WTC11 (cell line): ENCODE measurements around the gene MT1M. TPM values are rescaled to one million over a fixed set of nuclear protein-coding genes. Genes with fewer than 3 reads are reported as not detected.

Experiments used
- ATAC-seq: fragments of 200-7000 bp; cut with Tn5 transposase; 2 replicates; pipeline ENCODE4 v1.10.0; 2021; ENCODE audit warnings: mild to moderate bottlenecking, moderate library complexity
- CTCF ChIA-PET: fragments of 300-600 bp; sonication (Branson Sonifier 250); formaldehyde crosslinking; loops from one replicate; lab custom pipeline; 2021; ENCODE audit warnings: antibody characterized with exemption; lab: Charles Lee
- POLR2A ChIA-PET: fragments of 350-600 bp; sonication (Branson Sonifier 250); formaldehyde crosslinking; loops from one replicate; lab custom pipeline; 2021; ENCODE audit warnings: antibody characterized with exemption; lab: Charles Lee
- DNase-seq: peaks from one replicate; pipeline ENCODE4 v3.0.0; 2021; ENCODE audit warnings: low spot score
- H3K27ac Mint-ChIP-seq: 2 replicates; pipeline ENCODE4 v1.8.0; 2021; ENCODE audit warnings: mixed read lengths
- H3K27me3 Mint-ChIP-seq: 2 replicates; pipeline ENCODE4 v1.8.0; 2021; ENCODE audit warnings: low read depth, mild to moderate bottlenecking, moderate library complexity, mixed read lengths
- H3K36me3 Mint-ChIP-seq: 2 replicates; pipeline ENCODE4 v1.8.0; 2021; ENCODE audit warnings: mixed read lengths
- H3K4me1 Mint-ChIP-seq: 2 replicates; pipeline ENCODE4 v1.8.0; 2022; ENCODE audit warnings: mixed read lengths
- H3K4me3 Mint-ChIP-seq: 2 replicates; pipeline ENCODE4 v1.8.0; 2021; ENCODE audit warnings: mild to moderate bottlenecking, moderate library complexity, mixed read lengths
- H3K9me3 Mint-ChIP-seq: 2 replicates; pipeline ENCODE4 v1.8.0; 2021; ENCODE audit warnings: mixed read lengths
- ARID4B ChIP-seq: sonication (generic); formaldehyde crosslinking; IDR thresholded peaks from 2 replicates; pipeline ENCODE4 v1.8.0; 2023; ENCODE audit warnings: missing genetic modification reagents, mild to moderate bottlenecking, borderline replicate concordance
- EMX1 ChIP-seq: fragments of 250-450 bp; sonication (Bioruptor Pico); IDR thresholded peaks from 2 replicates; pipeline ENCODE4 v1.8.0; 2021; ENCODE audit warnings: mild to moderate bottlenecking
- GTF2I ChIP-seq: fragments of 250-450 bp; sonication (Bioruptor Pico); conservative IDR thresholded peaks from 2 replicates; pipeline ENCODE4 v1.4.0; 2021; ENCODE audit warnings: mild to moderate bottlenecking
- HMGA2 ChIP-seq: fragments of 250-450 bp; sonication (Bioruptor Pico); IDR thresholded peaks from 2 replicates; pipeline ENCODE4 v1.4.0; 2021; ENCODE audit warnings: mild to moderate bottlenecking, moderate library complexity
- IRF2 ChIP-seq: sonication (generic); formaldehyde crosslinking; IDR thresholded peaks from 2 replicates; pipeline ENCODE4 v1.8.0; 2022; ENCODE audit warnings: low read depth, missing genetic modification reagents, borderline replicate concordance
- JAZF1 ChIP-seq: fragments of 250-450 bp; sonication (Bioruptor Pico); IDR thresholded peaks from 2 replicates; pipeline ENCODE4 v1.9.0; 2021; ENCODE audit warnings: moderate library complexity, mild to moderate bottlenecking, inconsistent platforms
- MXD4 ChIP-seq: fragments of 250-450 bp; sonication (Bioruptor Pico); IDR thresholded peaks from 2 replicates; pipeline ENCODE4 v1.8.0; 2021; ENCODE audit warnings: mild to moderate bottlenecking, moderate library complexity, borderline replicate concordance
- OVOL2 ChIP-seq: fragments of 250-450 bp; sonication (Bioruptor Pico); IDR thresholded peaks from 2 replicates; pipeline ENCODE4 v1.9.0; 2021; ENCODE audit warnings: mild to moderate bottlenecking, borderline replicate concordance
- ZNF219 ChIP-seq: sonication (generic); formaldehyde crosslinking; IDR thresholded peaks from 2 replicates; pipeline ENCODE4 v1.8.0; 2023; ENCODE audit warnings: missing genetic modification reagents, mild to moderate bottlenecking, borderline replicate concordance
- ZNF263 ChIP-seq: sonication (generic); formaldehyde crosslinking; IDR thresholded peaks from 2 replicates; pipeline ENCODE4 v1.8.1; 2022; ENCODE audit warnings: low read depth, mild to moderate bottlenecking, moderate library complexity, missing genetic modification reagents
- ZNF671 ChIP-seq: fragments of 250-450 bp; sonication (Bioruptor Pico); IDR thresholded peaks from 2 replicates; pipeline ENCODE4 v1.8.0; 2021; ENCODE audit warnings: mild to moderate bottlenecking
- total RNA-seq: library from RNA; stranded (reverse); gene quantifications from 3 replicates; pipeline ENCODE4 v1.2.3, GENCODE V29; 2021
- TF ChIP-seq, protein P1 (sequence below): sonication (generic); formaldehyde crosslinking; conservative IDR thresholded peaks from 2 replicates; pipeline ENCODE4 v1.8.1; 2023; ENCODE audit warnings: mild to moderate bottlenecking, low read depth, missing genetic modification reagents, moderate library complexity
- TF ChIP-seq, protein P2 (sequence below): fragments of 250-450 bp; sonication (Bioruptor Pico); IDR thresholded peaks from 2 replicates; pipeline ENCODE4 v1.9.0; 2021; ENCODE audit warnings: mild to moderate bottlenecking

Gene MT1M
- total RNA-seq, 1 experiment from 2014 or later, result 4.7 TPM

GRCh38 chr16:56608043-56608875, 24.2 kb upstream of the MT1M start, which contains the start of gene MT2A (continued):
- TF ChIP-seq HMGA2, result no peak

DNA sequence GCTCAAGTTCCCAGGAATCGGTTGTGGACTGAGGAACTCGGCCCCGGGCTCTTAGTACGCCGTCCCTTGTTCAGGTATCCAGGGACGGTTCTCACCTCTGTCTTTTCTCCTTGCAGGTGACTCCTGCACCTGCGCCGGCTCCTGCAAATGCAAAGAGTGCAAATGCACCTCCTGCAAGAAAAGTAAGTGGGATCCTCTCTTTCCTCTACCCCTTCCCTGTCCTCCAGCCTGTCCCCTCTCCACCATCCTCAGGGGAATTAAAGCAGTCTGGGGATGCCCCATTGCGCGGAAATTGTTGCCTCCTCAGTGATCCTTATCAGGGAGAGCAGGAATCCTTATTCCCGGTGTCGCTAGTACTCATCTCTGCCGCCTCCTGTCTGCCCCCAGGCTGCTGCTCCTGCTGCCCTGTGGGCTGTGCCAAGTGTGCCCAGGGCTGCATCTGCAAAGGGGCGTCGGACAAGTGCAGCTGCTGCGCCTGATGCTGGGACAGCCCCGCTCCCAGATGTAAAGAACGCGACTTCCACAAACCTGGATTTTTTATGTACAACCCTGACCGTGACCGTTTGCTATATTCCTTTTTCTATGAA, 23.5 kb upstream of the MT1M start:
- no peaks in the 10 kb centered on the region for H3K9me3 Mint-ChIP-seq
- ATAC-seq (peak; percentile 7), DNase-seq (no peak)
- peaks cover 46% of the 10 kb centered on the region for H3K4me1 Mint-ChIP-seq
- no peak overlapping the region for H3K27ac Mint-ChIP-seq
- H3K36me3 Mint-ChIP-seq, result no peaks in the 10 kb centered on the region
- H3K27me3 Mint-ChIP-seq, result peaks cover 74% of the 10 kb centered on the region
- POLR2A ChIA-PET, result interaction anchor here (0.6 to 4.8 kb wide), 9 partner anchors 9 to 1259 kb away, joined by 3 to 68 read pairs (median 6); partner anchors contain the start of genes MT1E, MT1F, MT1G and MT1H
- CTCF ChIA-PET, result interaction anchor here (0.6 to 4.5 kb wide), 6 partner anchors 8 to 170 kb away, joined by 3 to 28 read pairs (median 4); no protein-coding TSS in a partner anchor
- no peak for TF ChIP-seq ZNF263 (CRISPR knock-in tag)
- peak overlapping the region; percentile 79 for H3K4me3 Mint-ChIP-seq

GRCh38 chr16:56609463-56609921, 23.0 kb upstream of the MT1M start:
- no peak overlapping the region for H3K27ac Mint-ChIP-seq
- H3K4me3 Mint-ChIP-seq, result peak overlapping the region; percentile 79
- ChIA-PET CTCF (interaction anchor here (1.0 to 4.5 kb wide), 4 partner anchors 9 to 95 kb away, joined by 3 to 28 read pairs (median 13); no protein-coding TSS in a partner anchor), POLR2A (interaction anchor here (0.8 to 4.8 kb wide), 3 partner anchors 16 to 73 kb away, joined by 3 to 68 read pairs (median 6); partner anchors contain the start of genes MT1E and MT1X)
- peaks cover 80% of the 10 kb centered on the region for H3K27me3 Mint-ChIP-seq
- no peaks in the 10 kb centered on the region for H3K9me3 Mint-ChIP-seq
- ATAC-seq (no peak), DNase-seq (no peak)
- H3K4me1 Mint-ChIP-seq, result peaks cover 48% of the 10 kb centered on the region
- no peak for TF ChIP-seq GTF2I (CRISPR knock-in tag)
- TF ChIP-seq, protein P1, sequence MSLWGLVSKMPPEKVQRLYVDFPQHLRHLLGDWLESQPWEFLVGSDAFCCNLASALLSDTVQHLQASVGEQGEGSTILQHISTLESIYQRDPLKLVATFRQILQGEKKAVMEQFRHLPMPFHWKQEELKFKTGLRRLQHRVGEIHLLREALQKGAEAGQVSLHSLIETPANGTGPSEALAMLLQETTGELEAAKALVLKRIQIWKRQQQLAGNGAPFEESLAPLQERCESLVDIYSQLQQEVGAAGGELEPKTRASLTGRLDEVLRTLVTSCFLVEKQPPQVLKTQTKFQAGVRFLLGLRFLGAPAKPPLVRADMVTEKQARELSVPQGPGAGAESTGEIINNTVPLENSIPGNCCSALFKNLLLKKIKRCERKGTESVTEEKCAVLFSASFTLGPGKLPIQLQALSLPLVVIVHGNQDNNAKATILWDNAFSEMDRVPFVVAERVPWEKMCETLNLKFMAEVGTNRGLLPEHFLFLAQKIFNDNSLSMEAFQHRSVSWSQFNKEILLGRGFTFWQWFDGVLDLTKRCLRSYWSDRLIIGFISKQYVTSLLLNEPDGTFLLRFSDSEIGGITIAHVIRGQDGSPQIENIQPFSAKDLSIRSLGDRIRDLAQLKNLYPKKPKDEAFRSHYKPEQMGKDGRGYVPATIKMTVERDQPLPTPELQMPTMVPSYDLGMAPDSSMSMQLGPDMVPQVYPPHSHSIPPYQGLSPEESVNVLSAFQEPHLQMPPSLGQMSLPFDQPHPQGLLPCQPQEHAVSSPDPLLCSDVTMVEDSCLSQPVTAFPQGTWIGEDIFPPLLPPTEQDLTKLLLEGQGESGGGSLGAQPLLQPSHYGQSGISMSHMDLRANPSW (CRISPR knock-in tag), result no peak
- no peak for TF ChIP-seq IRF2 (CRISPR knock-in tag)
- TF ChIP-seq EMX1 (CRISPR knock-in tag), result no peak
- TF ChIP-seq, protein P2, sequence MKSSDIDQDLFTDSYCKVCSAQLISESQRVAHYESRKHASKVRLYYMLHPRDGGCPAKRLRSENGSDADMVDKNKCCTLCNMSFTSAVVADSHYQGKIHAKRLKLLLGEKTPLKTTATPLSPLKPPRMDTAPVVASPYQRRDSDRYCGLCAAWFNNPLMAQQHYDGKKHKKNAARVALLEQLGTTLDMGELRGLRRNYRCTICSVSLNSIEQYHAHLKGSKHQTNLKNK (CRISPR knock-in tag), result no peak
- TF ChIP-seq JAZF1 (CRISPR knock-in tag), result no peak
- no peak for TF ChIP-seq ARID4B (CRISPR knock-in tag)
- TF ChIP-seq ZNF219, result no peak
- no peak for TF ChIP-seq OVOL2 (CRISPR knock-in tag)
- TF ChIP-seq MXD4 (CRISPR knock-in tag), result no peak
- TF ChIP-seq ZNF671, result no peak
- no peaks in the 10 kb centered on the region for H3K36me3 Mint-ChIP-seq
